WI38 (cell line): ENCODE measurements around the gene MRPS15.

Experiments
- H3K4me3 ChIP-seq: 2 replicates; pipeline ENCODE4 v1.5.1; 2011; ENCODE audit warnings: low read depth, mild to moderate bottlenecking, control low read depth, low read length
- CTCF ChIP-seq: IDR thresholded peaks from 2 replicates; pipeline ENCODE4 v1.5.1; 2012; ENCODE audit warnings: low read depth, mild to moderate bottlenecking, control low read depth, low read length

Gene MRPS15

GRCh38 chr1:36432616-36433015 is 31.6 kb downstream of the MRPS15 start:
- H3K4me3 ChIP-seq: no peak overlapping the region
- no peak for TF ChIP-seq CTCF

GRCh38 chr1:36425791-36426190 is 38.4 kb downstream of the MRPS15 start:
- no peak for TF ChIP-seq CTCF
- H3K4me3 ChIP-seq: no peak overlapping the region

GRCh38 chr1:36421649-36422048 is 42.5 kb downstream of the MRPS15 start:
- no peak overlapping the region for H3K4me3 ChIP-seq
- TF ChIP-seq CTCF: no peak

- TF ChIP-seq CTCF: peak; percentile 86
- no peak overlapping the region for H3K4me3 ChIP-seq
Observed at GRCh38 chr1:36420836-36421317, 43.3 kb downstream of the MRPS15 start.

- no peak for TF ChIP-seq CTCF
- no peak overlapping the region for H3K4me3 ChIP-seq
Observed at GRCh38 chr1:36420409-36420808, 43.8 kb downstream of the MRPS15 start.

- no peak overlapping the region for H3K4me3 ChIP-seq
- TF ChIP-seq CTCF: no peak
Observed at GRCh38 chr1:36419569-36419968, 44.6 kb downstream of the MRPS15 start.

- H3K4me3 ChIP-seq: no peak overlapping the region
- no peak for TF ChIP-seq CTCF
Observed at GRCh38 chr1:36419140-36419539, 45.0 kb downstream of the MRPS15 start.
